Measurements from ENCODE around the gene XK.

The XK gene

GRCh38 chrX:37679888-37680287 is 5.7 kb upstream of the XK start:
- TF ChIP-seq, protein P1, sequence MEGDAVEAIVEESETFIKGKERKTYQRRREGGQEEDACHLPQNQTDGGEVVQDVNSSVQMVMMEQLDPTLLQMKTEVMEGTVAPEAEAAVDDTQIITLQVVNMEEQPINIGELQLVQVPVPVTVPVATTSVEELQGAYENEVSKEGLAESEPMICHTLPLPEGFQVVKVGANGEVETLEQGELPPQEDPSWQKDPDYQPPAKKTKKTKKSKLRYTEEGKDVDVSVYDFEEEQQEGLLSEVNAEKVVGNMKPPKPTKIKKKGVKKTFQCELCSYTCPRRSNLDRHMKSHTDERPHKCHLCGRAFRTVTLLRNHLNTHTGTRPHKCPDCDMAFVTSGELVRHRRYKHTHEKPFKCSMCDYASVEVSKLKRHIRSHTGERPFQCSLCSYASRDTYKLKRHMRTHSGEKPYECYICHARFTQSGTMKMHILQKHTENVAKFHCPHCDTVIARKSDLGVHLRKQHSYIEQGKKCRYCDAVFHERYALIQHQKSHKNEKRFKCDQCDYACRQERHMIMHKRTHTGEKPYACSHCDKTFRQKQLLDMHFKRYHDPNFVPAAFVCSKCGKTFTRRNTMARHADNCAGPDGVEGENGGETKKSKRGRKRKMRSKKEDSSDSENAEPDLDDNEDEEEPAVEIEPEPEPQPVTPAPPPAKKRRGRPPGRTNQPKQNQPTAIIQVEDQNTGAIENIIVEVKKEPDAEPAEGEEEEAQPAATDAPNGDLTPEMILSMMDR (IDR thresholded peaks at IDR 0.05; ENCODE audit: low read depth, low read length) = no peak
- no peak for DNase-seq (ENCODE audit: extremely low read depth, low read depth)

DNA sequence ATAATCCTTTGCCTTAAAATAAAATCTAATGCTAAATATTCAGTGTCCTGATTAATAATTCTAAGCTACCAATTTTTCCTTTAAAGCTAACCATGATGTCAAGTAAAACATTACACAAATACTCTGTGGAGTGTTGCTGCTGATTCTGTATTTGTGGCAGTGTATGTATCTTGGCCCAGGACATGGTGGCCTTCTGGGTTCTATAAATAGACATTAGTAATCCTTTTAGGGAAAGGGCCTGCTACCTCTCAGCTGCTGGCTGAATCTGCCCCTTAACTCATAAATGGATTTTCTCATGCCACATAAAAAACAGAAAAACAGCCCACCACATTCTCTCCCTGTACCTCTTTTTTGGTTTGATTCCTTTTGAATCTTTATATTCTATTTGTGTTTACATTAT is 1.2 kb upstream of the XK start:
- TF ChIP-seq, protein P1 (IDR thresholded peaks at IDR 0.05; ENCODE audit: low read depth, low read length) = no peak

DNA sequence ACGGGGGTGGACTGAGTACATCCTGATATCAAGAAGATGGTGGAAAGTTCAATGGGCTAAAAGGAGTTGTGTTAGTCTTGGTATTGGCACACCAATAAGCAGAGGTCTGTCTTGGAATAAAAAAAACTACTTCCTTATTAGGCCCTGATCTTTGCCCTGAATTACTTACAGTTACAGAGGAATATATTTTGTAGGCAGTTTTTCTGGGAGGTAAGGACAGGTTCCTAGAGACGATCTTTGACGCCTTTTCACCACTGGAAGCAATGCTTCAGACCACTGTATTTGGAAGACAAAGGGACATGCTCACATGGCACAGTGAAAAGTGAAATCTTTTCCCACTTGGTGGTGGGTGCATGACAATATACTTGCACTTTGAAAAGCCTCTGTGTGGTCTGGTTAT is 618 bp upstream of the XK start:
- DNase-seq (ENCODE audit: extremely low read depth, low read depth) = no peak
- TF ChIP-seq, protein P1 (IDR thresholded peaks at IDR 0.05; ENCODE audit: low read depth, low read length) = no peak

More for the DNA sequence above, 1.2 kb upstream of the XK start:
- DNase-seq (ENCODE audit: extremely low read depth, low read depth) = no peak

- DNase-seq (ENCODE audit: extremely low read depth, low read depth) = no peak
- TF ChIP-seq, protein P1 (IDR thresholded peaks at IDR 0.05; ENCODE audit: low read depth, low read length) = no peak
Measured at GRCh38 chrX:37686369-37686995, 891 bp downstream of the XK start.

GRCh38 chrX:37686996-37687395 is 1.4 kb downstream of the XK start:
- DNase-seq (ENCODE audit: extremely low read depth, low read depth) = no peak
- TF ChIP-seq, protein P1 (IDR thresholded peaks at IDR 0.05; ENCODE audit: low read depth, low read length) = no peak

DNA sequence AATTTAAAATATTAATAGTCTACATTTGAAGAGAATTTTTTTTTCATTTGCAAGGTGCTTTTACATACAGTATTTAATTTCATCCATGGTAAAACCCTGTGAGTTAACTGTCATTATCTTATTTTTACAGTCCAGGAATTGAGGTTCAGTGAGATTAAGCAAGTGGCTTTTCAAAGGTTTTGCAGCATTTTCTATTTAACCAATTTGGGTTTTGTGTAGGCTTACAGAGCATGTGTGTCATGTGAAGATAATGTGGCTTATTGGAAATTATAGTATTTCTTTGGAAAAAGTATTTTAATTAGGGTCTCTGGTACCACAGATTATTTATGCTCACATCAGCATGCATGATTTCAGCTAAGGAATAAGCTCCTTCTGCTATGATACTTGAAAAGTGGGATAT is 4.5 kb downstream of the XK start:
- TF ChIP-seq, protein P1 (IDR thresholded peaks at IDR 0.05; ENCODE audit: low read depth, low read length) = no peak
- DNase-seq (ENCODE audit: extremely low read depth, low read depth) = no peak

GRCh38 chrX:37692918-37693317 is 7.3 kb downstream of the XK start:
- no peak for DNase-seq (ENCODE audit: extremely low read depth, low read depth)
- TF ChIP-seq, protein P1 (IDR thresholded peaks at IDR 0.05; ENCODE audit: low read depth, low read length) = no peak
